GM21786 (cell line): ENCODE measurements around the gene RET.

ENCODE experiments used
- ATAC-seq: cut with Tn5 transposase; IDR thresholded peaks from one replicate; pipeline ENCODE4 v1.9.1; 2021; ENCODE audit not compliant: unreplicated experiment

RET gene

DNA sequence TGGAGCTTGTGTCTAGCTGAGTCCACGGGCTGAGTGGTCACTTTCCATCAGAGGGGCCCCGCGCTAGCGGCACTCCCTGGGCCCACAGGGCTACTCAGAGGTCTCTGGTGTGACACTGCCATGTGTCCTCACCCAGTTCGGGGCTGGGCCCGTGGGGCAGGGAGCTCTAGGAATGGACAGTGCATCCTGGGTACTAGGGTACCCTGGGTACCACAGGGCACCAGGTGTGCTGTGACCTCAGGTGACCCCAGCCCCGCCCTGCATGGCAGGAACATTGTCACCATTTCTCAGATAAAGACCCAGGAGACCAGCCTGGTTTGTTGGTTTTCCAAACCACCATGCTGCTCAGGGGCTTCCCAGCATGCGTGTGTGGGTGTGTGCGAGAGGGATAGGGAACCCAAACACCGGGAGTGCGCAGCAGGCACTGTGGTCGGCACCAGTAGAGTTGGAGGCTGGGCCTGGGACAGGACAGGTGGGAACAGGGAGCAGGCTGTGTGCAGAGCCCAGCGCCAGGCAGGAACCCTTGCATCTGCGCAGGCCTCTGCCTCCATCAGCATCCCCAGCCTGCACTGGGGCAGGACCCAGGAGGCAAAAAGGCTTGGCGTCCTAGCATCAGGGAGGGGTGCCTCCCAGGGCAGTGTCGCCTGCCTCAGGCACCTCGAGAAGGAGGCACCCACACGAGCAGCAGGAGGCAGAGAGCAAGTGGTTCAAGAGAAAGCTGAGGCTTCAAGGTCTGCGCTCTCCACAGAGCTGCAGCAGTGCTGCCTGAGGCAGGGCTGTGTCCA, 42.0 kb downstream of the RET start:
- ATAC-seq, result no peak

DNA sequence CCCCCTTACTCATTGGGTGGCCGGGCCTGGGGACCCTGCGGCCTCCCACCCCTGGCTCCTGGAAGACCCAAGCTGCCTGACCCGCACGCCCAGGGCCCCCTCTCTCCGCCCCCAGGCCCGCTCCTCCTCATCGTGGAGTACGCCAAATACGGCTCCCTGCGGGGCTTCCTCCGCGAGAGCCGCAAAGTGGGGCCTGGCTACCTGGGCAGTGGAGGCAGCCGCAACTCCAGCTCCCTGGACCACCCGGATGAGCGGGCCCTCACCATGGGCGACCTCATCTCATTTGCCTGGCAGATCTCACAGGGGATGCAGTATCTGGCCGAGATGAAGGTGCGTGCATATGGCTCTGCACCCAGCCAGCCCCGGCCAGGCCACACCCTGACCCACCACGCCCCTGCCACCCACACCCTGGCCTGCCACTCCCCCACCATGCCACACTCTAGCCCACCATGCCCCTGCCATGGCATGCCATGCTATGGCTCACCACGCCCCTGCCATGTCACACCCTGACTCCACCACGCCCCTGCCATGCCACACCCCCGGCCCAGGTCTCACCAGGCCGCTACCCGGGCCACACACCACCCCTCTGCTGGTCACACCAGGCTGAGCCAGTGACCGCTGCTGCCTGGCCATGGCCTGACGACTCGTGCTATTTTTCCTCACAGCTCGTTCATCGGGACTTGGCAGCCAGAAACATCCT, 42.7 kb downstream of the RET start:
- no peak for ATAC-seq

DNA sequence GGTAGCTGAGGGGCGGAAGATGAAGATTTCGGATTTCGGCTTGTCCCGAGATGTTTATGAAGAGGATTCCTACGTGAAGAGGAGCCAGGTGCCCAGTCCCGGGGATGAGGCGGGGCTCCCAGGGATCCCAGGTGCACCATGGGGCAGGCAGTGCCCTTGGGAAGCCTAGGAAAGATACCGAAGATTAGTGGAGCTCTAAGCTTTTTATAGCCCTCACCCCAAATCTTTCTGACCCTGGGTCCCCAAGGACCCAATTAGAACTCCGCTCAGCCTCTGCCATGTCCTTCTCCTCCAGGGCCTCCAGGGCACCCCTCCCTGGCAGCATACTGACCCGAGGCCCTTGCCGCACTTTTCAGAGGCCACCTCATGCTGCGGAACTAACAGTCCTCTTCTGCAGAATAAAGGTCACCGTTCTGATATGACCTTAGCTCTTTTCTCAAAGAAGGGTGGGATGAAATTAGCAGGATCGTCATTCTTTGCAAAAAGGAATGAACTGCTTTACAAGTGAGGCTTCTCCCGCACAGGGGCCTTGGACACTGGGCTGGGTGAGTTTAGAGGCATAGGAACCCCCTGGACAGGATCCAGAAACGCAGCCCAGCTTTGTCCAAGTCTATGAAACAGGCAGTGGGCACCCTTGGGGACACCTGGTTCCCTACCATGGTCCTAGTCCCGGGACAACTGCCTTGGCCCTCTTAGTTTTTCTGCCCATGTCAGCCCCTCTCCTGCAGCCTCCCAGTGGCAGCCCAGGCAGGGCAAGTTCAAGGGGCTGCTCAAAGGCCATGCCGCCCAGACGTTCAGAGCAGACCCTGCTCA, 43.5 kb downstream of the RET start:
- no peak for ATAC-seq

DNA sequence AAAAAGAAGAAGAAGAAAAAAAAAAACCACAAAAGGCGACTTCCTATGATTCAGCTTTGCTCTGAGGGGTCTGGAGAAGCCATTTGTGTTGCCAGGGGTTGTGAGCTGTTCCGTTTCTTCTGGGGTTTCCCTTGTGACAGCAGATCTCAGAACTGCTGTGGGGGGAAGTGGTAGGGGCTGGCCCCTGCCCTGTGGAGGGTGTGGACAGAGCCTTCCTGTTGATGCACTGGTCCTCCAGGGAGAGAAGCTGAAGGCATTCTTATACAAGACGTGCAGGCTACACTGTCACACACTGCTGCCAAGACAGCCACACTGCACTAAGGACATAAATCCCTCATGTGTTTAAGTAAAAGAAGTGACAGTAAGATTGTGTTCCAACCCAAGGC, 44.1 kb downstream of the RET start:
- ATAC-seq, result peak; percentile 93

DNA sequence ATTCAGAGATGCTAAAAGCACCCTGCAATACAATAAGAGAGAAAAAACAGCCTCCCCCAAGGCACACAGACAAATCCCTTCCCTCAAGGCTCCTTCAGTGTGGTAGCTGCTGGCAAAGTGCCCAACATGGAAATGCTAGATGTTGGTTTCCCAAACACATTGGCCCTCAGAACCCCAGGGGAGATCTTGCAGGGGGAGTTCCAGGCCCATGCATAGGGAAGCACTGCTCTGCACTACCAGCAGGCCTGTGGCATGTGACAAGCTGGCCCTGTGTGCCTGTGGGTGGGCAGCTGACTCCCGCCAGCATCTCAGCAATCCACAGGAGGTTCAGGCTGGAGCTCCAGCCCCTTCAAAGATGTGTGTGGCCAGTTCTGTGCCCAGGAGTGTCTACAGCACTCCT, 44.6 kb downstream of the RET start:
- no peak for ATAC-seq

DNA sequence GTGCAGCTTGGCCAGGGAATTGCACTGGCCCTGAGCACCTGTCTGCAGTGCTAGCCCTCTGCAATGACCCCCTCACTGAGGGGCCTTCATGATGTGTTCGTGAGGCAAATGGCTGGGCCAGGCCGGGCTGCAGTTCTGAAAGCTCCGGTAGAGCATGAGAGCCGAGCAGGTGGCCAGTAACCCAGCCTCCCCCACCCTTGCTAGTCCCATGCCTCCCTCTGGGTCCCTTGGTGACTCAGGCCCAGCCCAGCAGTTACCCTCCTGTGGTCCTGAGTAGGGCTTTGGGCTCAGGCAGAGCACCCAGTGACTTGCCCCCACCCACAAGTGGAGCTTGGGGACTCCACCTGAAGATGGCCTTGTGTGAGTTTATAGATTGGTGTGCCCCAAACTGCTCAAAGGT, 45.2 kb downstream of the RET start:
- ATAC-seq, result no peak

DNA sequence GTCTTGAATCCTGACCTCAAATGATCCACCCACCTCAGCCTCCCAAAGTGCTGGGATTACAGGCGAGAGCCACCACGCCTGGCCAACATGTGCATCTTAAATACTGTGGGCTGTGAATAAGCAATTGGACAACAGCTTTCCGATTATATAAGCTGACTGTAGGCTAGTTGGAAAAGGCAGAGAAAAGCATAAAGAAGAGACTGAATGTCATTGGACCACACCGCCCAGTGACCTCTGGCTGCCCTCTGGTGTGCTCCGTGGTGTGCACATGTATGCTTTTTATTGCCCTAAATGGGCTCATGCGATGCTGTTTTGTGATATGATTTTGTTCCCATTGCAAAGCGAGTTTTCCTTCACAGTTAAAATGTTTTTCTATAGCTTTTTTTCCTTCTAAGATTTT, 46.0 kb downstream of the RET start:
- ATAC-seq, result no peak

DNA sequence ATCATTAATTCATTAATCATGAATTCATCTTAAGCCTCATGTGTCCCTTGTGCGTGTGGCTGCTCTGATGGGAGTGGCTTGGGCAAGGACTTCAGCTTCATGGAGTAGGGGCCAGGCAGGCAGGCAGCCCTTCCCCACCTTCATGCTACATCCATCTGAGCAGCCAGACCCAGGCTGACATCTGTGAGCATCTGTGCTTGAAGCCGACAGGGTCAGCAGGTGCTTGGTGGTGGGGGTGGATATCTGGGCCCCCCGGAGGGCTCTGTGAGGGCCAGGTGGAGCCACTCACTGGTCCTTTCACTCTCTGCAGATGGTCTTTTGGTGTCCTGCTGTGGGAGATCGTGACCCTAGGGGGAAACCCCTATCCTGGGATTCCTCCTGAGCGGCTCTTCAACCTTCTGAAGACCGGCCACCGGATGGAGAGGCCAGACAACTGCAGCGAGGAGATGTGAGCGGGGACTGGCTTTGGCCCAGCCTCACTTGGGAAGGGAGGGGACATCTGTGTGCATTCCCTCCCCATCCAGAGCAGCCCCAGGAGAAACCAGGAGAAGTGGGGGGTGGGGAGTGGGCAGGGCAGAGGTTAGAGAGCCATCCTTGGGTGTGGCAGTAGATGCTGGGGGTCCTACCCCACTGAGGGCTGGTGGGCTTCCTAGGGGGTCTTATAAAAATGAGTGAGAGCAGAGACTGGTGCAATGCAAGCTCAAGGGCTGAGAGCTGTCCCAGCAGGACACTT, 46.7 kb downstream of the RET start:
- no peak for ATAC-seq

DNA sequence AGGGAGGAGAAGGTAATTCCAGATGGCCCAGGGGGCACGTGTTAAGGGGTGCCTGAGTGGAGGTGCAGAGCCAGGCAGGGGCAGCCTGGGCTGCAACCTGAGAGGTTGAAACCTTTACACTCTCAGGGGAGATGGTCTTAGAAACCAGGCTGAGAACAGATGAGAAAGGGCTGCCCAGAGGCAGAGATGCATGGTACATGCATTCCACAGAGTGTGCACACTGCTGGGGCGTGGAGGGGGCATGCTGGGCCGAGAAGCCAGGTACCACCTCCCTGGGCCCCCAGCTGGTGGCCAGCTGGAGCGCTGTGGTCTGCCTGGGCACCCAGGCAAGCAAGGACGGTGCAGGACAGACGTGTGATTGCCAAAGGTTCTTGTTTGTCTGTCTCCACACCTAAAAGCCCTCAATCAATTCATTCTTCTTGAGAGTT, 47.2 kb downstream of the RET start:
- no peak for ATAC-seq

DNA sequence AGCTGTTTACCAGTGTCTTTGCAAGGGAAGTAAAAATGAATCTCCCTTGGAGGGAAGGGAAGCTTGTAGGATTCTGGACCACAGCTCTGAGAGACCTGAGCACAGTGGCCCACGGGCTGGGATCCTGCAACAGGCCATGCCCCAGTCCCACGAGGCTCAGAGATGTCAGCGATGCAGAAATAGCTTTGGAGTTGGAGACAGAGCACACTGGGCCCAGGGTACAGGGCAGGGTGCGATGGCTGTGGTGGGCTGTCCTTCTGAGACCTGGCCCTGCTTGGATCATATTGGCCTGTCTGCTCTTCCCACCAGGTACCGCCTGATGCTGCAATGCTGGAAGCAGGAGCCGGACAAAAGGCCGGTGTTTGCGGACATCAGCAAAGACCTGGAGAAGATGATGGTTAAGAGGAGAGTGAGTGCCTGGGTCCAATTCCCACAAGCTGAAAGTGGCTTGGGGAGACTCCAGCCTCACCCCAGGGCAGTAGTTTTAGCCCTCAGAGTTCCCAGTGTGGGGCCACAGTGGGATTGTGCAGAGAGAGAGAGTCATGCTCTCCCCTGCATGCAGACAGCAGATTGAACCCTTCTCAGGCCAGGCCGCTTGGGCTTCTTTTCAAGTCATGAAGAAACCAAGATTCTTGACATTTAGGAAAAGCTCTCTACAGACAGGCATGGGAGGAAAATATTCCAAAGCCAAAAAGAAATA, 47.9 kb downstream of the RET start:
- no peak for ATAC-seq

DNA sequence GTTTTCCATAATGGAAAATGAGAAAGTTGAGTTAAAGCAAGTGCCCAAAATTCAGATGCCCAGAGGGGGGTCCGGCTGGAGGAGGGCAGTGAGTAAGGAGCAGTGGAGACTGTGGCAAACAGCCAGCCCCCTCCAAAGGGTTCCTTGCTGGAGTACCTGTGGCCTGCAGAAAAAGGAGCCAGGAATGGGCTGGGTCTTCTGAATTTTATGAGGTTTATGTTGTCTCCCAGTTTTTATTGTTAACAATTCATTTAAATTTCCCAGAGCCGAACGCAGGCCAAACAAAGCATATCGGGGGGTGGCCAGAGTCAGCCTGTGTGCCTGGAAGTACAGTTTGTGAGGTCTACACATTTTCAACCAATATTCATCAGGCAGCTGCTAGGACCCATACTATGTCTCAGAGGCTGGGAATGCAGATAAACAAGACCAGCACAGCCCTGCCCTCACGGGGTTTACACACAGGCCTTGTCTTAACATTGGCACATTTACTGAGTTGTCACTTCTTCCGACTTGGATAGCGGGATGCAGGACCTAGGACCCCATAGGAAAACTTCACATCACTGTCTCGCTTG, 48.5 kb downstream of the RET start:
- ATAC-seq, result no peak

DNA sequence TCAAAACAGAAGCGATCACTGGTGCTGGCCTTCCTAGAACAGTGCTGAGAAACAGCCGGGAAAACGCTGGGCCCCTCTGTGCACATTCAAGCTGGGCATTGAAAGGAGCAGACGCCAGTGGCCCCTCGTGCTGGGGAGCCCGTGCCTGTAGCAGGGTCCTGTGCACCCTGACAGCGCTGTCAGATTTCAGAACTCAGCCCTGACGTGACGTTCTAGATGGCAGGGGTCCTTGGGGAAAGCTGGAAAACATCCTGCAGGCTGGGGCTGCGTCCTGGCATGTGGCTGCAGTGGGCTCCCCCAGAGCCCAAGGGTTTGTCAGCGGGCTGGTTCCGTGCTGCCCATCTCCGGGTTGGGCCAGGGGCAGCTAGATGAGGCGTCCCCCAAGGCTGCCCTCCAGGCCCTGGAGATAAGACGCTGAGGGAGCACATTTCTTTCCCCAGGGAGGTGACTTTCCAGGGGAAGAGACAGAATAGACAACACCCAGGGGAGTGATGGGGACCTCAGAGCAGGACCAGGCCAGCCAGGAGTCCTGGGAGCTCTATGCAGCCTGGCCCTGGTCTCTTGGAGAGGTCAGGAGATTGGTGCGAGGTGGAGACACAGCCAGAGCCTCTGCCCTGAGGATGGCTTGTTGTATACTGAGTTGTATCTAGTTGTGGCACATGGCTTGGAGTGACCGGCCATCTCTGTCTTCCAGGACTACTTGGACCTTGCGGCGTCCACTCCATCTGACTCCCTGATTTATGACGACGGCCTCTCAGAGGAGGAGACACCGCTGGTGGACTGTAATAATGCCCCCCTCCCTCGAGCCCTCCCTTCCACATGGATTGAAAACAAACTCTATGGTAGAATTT, 49.2 kb downstream of the RET start:
- ATAC-seq, result no peak

DNA sequence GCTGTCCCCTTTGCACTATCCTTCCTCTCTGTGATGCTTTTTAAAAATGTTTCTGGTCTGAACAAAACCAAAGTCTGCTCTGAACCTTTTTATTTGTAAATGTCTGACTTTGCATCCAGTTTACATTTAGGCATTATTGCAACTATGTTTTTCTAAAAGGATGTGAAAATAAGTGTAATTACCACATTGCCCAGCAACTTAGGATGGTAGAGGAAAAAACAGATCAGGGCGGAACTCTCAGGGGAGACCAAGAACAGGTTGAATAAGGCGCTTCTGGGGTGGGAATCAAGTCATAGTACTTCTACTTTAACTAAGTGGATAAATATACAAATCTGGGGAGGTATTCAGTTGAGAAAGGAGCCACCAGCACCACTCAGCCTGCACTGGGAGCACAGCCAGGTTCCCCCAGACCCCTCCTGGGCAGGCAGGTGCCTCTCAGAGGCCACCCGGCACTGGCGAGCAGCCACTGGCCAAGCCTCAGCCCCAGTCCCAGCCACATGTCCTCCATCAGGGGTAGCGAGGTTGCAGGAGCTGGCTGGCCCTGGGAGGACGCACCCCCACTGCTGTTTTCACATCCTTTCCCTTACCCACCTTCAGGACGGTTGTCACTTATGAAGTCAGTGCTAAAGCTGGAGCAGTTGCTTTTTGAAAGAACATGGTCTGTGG, 50.0 kb downstream of the RET start:
- ATAC-seq, result no peak

DNA sequence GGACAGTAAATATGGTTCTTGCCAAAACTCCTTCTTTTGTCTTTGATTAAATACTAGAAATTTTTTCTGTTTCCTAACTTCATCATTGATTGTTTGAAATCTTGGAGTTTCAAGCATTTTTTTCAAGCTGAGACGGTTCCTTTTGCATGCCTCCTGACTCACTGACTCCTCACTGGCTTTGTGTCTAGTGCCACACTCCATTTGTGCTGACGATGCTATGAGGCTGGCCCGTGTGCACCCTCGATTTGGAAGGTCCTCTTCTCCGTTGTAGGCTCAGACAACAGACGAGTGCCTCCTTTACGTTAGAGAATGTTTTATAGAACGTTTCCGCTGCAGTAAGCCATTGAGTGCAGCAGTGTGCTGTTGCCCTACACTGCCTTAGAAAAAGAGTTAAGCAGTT, 50.6 kb downstream of the RET start:
- ATAC-seq, result no peak

DNA sequence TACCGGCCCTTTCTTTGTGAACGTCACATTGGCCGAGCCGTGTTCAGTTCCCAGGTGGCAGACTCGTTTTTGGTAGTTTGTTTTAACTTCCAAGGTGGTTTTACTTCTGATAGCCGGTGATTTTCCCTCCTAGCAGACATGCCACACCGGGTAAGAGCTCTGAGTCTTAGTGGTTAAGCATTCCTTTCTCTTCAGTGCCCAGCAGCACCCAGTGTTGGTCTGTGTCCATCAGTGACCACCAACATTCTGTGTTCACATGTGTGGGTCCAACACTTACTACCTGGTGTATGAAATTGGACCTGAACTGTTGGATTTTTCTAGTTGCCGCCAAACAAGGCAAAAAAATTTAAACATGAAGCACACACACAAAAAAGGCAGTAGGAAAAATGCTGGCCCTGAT, 51.5 kb downstream of the RET start:
- no peak for ATAC-seq

DNA sequence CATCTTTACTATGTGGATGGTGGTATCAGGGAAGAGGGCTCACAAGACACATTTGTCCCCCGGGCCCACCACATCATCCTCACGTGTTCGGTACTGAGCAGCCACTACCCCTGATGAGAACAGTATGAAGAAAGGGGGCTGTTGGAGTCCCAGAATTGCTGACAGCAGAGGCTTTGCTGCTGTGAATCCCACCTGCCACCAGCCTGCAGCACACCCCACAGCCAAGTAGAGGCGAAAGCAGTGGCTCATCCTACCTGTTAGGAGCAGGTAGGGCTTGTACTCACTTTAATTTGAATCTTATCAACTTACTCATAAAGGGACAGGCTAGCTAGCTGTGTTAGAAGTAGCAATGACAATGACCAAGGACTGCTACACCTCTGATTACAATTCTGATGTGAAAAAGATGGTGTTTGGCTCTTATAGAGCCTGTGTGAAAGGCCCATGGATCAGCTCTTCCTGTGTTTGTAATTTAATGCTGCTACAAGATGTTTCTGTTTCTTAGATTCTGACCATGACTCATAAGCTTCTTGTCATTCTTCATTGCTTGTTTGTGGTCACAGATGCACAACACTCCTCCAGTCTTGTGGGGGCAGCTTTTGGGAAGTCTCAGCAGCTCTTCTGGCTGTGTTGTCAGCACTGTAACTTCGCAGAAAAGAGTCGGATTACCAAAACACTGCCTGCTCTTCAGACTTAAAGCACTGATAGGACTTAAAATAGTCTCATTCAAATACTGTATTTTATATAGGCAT, 52.3 kb downstream of the RET start:
- ATAC-seq, result peak; percentile 81

DNA sequence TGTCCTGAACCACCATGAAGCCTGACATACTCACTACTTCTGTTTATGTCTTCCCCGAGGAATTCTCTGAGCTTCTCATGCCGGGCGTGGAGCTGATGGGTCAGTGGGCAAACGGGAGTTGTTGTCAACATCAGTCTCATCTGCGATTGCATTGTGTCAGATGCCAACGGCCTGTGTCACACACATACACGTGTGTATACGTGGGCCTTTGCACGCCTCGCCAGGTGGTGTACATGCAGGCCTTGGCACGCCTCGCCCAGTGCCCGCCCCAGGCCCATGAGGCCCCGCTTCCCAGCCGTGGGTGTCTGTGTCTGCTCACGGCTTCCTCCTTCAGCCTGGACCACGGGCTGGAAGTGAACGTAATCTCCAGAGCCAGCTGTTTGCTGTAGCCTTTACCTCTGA, 53.9 kb downstream of the RET start:
- ATAC-seq, result no peak

DNA sequence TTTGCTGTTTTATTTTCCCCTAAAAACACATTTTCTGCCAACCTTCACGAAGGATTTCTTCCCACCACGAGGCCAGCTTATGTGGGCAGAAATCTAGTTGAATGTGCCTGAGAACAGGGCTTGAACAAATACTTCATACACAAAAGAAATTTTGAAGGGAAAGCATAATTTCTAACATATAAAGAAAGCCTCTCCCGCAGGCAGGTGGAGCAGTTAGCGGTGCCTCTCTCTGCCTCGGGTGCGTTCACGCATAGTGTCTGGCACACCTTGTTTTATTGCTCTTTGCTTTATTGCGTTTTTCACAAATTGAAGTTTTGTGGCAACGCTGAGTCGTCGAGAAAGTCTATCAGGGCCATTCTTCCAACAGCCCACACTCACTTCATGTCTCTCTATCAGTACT, 54.4 kb downstream of the RET start:
- no peak for ATAC-seq
